ENCODE measurements around the gene CD69.

CD69 gene

GRCh38 chr12:9779209-9779608 lies 18.5 kb upstream of the CD69 start:
- no peak for DNase-seq

GRCh38 chr12:9776781-9777180 lies 16.1 kb upstream of the CD69 start:
- DNase-seq = no peak

GRCh38 chr12:9773216-9773877 lies 12.6 kb upstream of the CD69 start:
- no peak for DNase-seq

GRCh38 chr12:9763025-9763424 lies 2.3 kb upstream of the CD69 start:
- DNase-seq = no peak

- no peak for DNase-seq
These were observed 1.7 kb upstream of the CD69 start for GRCh38 chr12:9762369-9762768.

- DNase-seq = no peak
These were observed 699 bp upstream of the CD69 start for GRCh38 chr12:9761419-9761781.

- DNase-seq = no peak
These were observed 581 bp downstream of the CD69 start for GRCh38 chr12:9760120-9760519.

- no peak for DNase-seq
These were observed 1.0 kb downstream of the CD69 start for GRCh38 chr12:9759694-9760093.

- no peak for DNase-seq
These were observed 2.6 kb downstream of the CD69 start for GRCh38 chr12:9758119-9758518.

- DNase-seq = no peak
These were observed 3.2 kb downstream of the CD69 start for GRCh38 chr12:9757433-9758025.

- no peak for DNase-seq
These were observed 4.0 kb downstream of the CD69 start for GRCh38 chr12:9756706-9757105.

- DNase-seq = no peak
These were observed 4.5 kb downstream of the CD69 start for GRCh38 chr12:9756170-9756569.

GRCh38 chr12:9755567-9755966 lies 5.1 kb downstream of the CD69 start:
- DNase-seq = no peak

GRCh38 chr12:9755035-9755434 lies 5.7 kb downstream of the CD69 start:
- DNase-seq = no peak

GRCh38 chr12:9754099-9754927 lies 6.4 kb downstream of the CD69 start:
- DNase-seq = no peak

- no peak for DNase-seq
These were observed 7.2 kb downstream of the CD69 start for GRCh38 chr12:9753498-9753897.

GRCh38 chr12:9753073-9753472 lies 7.6 kb downstream of the CD69 start:
- DNase-seq = no peak

- DNase-seq = no peak
These were observed 8.4 kb downstream of the CD69 start for GRCh38 chr12:9752145-9752933.

GRCh38 chr12:9751204-9752144 lies 9.2 kb downstream of the CD69 start:
- no peak for DNase-seq

GRCh38 chr12:9750276-9751203 lies 10.2 kb downstream of the CD69 start:
- DNase-seq = peak; percentile 65 to 80

GRCh38 chr12:9749640-9750039 lies 11.1 kb downstream of the CD69 start:
- no peak for DNase-seq

All from NCI-H1930 (cell line).